Gastrocnemius medialis (tissue), 4 donors: ENCODE results near the gene SDK2. TPM values are rescaled to one million over a fixed set of nuclear protein-coding genes. Genes with fewer than 3 reads are reported as not detected.

ENCODE experiments used
- ATAC-seq, 2 donors: fragments of 150-250 bp; one replicate each; pipeline ENCODE4 v1.9.1; 2016
- DNase-seq, 2 donors: peaks; one replicate each; pipeline ENCODE4 v3.0.0-alpha.2; 2019
- H3K27ac ChIP-seq, 4 donors: fragments of 200-600 bp; sonication (generic); 1 replicate in 1 of 4; 2 replicates in 3 of 4; pipeline ENCODE4 v1.5.1; 2016 to 2018; ENCODE audit warnings: mild to moderate bottlenecking in 2 of 4, moderate library complexity in 1 of 4
- H3K27me3 ChIP-seq, 3 donors: fragments of 200-600 bp; sonication (generic) in 2 of 3; 1 replicate in 1 of 3; 2 replicates in 2 of 3; pipeline versions ENCODE4 v1.5.1 to v1.6.0; 2016 to 2019; ENCODE audit warnings: mild to moderate bottlenecking in 1 of 3, moderate library complexity in 1 of 3
- H3K36me3 ChIP-seq, 2 donors: fragments of 200-600 bp; sonication (generic) in 1 of 2; one replicate each; pipeline ENCODE4 v1.5.1; 2017 to 2018
- H3K4me1 ChIP-seq, 2 donors: fragments of 200-600 bp; sonication (generic) in 1 of 2; one replicate each; pipeline ENCODE4 v1.5.1; 2016 to 2017; ENCODE audit warnings: mild to moderate bottlenecking in 2 of 2
- H3K4me3 ChIP-seq, 4 donors: fragments of 200-600 bp; sonication (generic) in 3 of 4; 1 replicate in 1 of 4; 2 replicates in 3 of 4; pipeline ENCODE4 v1.5.1; 2016 to 2019; ENCODE audit warnings: mild to moderate bottlenecking in 2 of 4
- H3K9me3 ChIP-seq, 3 donors: fragments of 200-600 bp; sonication (generic) in 2 of 3; 1 replicate in 1 of 3; 2 replicates in 2 of 3; pipeline ENCODE4 v1.5.1; 2016 to 2019
- POLR2A ChIP-seq, 2 donors: fragments of 450-650 bp; IDR thresholded peaks; one replicate each; pipeline ENCODE4 v1.6.1; 2017; ENCODE audit warnings: antibody characterized with exemption in 2 of 2, mild to moderate bottlenecking in 2 of 2, moderate library complexity in 2 of 2
- in situ Hi-C, 4 donors: fragments of 200-750 bp; cut with MboI; loops; one replicate each; pipeline versions ENCODE4 v1.15.0 to v1.8.0; 2017; ENCODE audit warnings: low sequenced_read_pairs in 4 of 4
- intact Hi-C: fragments of 100-400 bp; cut with DNase I; formaldehyde crosslinking; loops from one replicate; pipeline ENCODE4 v1.15.1; 2023; ENCODE audit warnings: low total_unique reads
- total RNA-seq, 4 donors: library from RNA; depleted of rRNA; stranded (reverse); fragments of >200 nt; gene quantifications; one replicate each; pipeline versions ENCODE4 v1.1.0 to v1.2.3, GENCODE V29; 2016
- TF ChIP-seq, protein P1 (sequence below), 5 experiments: fragments of 450-650 bp in 3 of 5; fragments of 200-600 bp in 2 of 5; sonication (generic) in 2 of 5; IDR thresholded peaks in 4 of 5; conservative IDR thresholded peaks in 1 of 5; 1 replicate in 4 of 5; 2 replicates in 1 of 5; pipeline ENCODE4 v1.5.1; 2016 to 2019; ENCODE audit warnings: antibody characterized with exemption in 5 of 5, mild to moderate bottlenecking in 3 of 5, moderate library complexity in 3 of 5

SDK2 gene
- total RNA-seq, 4 donors from 2014 or later = 0.02 to 0.31 (median 0.13) TPM

DNA sequence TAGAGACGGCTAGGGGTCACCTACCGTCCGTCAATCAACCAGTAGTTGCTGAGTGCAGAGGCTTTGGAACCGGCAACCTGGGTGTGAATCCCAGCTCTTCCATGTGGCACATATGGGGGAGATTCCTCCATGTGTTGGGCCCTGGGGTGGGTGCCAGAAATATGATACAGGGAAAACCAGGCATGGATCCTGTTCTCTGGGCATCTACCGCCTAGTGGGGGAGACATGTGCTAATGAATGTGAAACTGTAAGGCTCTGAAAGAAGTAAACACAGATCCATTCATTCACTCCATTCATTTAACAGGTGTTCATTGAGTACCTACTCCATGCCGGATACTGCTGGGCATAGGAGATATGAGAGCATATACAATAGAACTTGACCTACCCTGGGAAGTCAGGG, 39.5 kb upstream of the SDK2 start:
- DNase-seq (no peak), ATAC-seq (no peak)
- Histone ChIP-seq H3K27me3 (peaks cover 0 to 3% (median 0%) of the 10 kb centered on the region in 3 donors), H3K4me1 (no peaks in the 10 kb centered on the region), H3K36me3 (no peaks in the 10 kb centered on the region), H3K27ac (no peak overlapping the region), H3K4me3 (no peak overlapping the region), H3K9me3 (no peaks in the 10 kb centered on the region)
- TF ChIP-seq, protein P1, sequence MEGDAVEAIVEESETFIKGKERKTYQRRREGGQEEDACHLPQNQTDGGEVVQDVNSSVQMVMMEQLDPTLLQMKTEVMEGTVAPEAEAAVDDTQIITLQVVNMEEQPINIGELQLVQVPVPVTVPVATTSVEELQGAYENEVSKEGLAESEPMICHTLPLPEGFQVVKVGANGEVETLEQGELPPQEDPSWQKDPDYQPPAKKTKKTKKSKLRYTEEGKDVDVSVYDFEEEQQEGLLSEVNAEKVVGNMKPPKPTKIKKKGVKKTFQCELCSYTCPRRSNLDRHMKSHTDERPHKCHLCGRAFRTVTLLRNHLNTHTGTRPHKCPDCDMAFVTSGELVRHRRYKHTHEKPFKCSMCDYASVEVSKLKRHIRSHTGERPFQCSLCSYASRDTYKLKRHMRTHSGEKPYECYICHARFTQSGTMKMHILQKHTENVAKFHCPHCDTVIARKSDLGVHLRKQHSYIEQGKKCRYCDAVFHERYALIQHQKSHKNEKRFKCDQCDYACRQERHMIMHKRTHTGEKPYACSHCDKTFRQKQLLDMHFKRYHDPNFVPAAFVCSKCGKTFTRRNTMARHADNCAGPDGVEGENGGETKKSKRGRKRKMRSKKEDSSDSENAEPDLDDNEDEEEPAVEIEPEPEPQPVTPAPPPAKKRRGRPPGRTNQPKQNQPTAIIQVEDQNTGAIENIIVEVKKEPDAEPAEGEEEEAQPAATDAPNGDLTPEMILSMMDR (IDR thresholded peaks at IDR 0.05 in 4 of 5, conservative IDR thresholded peaks at IDR 0.05 in 1 of 5) = no peak
- no peak for TF ChIP-seq POLR2A (IDR thresholded peaks at IDR 0.05)
- intact Hi-C loops (loop anchor here (10.0 kb wide), 1 partner anchor 61 kb away; no protein-coding TSS in a partner anchor), in situ Hi-C loops (no loop called here)

DNA sequence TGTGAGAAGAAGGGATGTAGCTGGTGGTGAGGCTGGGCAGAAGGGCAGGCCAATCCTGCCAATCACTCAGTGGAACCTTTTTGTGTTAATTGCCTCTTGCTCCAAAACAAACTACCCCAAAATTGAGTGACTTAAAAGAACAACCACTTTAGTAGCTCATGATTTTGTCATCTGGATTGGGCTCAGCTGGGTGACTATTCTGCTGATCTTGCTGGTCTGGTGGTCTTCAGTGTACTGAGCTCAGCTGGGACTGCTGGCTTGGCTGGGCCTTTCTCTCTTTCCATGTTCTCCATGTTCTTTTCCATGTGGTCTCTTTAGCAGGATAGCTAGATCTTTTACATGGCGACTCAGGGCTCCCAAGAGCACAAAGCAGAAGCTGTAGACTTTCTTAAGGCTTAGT, 37.7 kb upstream of the SDK2 start:
- Histone ChIP-seq H3K27me3 (peaks cover 0 to 3% (median 0%) of the 10 kb centered on the region in 3 donors), H3K36me3 (no peaks in the 10 kb centered on the region), H3K4me3 (no peak overlapping the region), H3K9me3 (no peaks in the 10 kb centered on the region), H3K27ac (no peak overlapping the region), H3K4me1 (no peaks in the 10 kb centered on the region)
- intact Hi-C loops = loop anchor here (10.0 kb wide), 1 partner anchor 63 kb away; no protein-coding TSS in a partner anchor
- TF ChIP-seq POLR2A (IDR thresholded peaks at IDR 0.05) = no peak
- TF ChIP-seq, protein P1 (IDR thresholded peaks at IDR 0.05 in 4 of 5, conservative IDR thresholded peaks at IDR 0.05 in 1 of 5) = no peak
- no peak for DNase-seq
- no peak for ATAC-seq
- in situ Hi-C loops = no loop called here

DNA sequence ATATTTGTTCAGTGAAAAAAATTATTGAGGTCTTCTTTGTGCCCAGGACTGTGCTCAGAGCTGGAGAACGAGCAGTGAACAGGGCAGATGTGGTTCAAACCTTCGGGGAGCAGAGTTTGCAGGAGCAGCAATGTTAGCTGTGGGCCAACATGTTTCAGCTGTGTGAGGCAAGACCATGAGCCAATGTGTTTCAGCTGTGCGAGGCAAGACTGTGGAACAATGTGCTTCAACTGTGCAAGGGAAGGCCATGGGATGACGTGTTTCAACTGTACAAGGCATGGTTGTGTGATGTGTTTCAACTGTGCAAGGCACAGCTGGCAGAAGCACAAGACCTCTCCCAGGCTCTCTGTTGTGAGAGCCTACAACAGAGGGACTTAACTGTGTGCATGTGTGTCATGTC, 35.2 kb upstream of the SDK2 start:
- H3K27ac ChIP-seq = no peak overlapping the region
- H3K27me3 ChIP-seq = peaks cover 0 to 3% (median 0%) of the 10 kb centered on the region in 3 donors
- ATAC-seq (no peak), DNase-seq (no peak)
- H3K4me3 ChIP-seq = no peak overlapping the region
- intact Hi-C loops = no loop called here
- in situ Hi-C loops = no loop called here
- TF ChIP-seq, protein P1 (IDR thresholded peaks at IDR 0.05 in 4 of 5, conservative IDR thresholded peaks at IDR 0.05 in 1 of 5) = no peak
- no peak for TF ChIP-seq POLR2A (IDR thresholded peaks at IDR 0.05)
- no peaks in the 10 kb centered on the region for H3K36me3 ChIP-seq
- H3K9me3 ChIP-seq = no peaks in the 10 kb centered on the region
- H3K4me1 ChIP-seq = no peaks in the 10 kb centered on the region

DNA sequence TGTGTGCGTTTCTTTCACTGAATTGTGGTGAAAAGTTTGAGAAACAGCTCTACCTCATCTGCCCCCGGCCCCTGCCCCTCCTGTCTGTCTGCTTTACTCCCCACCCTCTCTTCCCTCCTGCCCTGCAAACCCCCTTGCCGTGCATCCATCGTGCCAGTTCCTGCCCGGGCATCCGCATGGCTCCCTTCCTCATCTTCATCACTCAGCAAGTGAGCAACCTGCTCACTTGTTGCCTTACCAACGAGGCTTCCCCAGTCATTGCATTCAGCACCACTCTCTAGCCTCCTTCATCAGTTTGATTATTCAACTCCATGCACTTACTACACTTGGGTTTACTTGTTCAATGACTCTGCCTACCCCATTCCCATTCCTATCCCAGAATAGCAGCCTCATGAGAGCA, 34.8 kb upstream of the SDK2 start:
- H3K27ac ChIP-seq = no peak overlapping the region
- H3K9me3 ChIP-seq = no peaks in the 10 kb centered on the region
- no peak for DNase-seq
- no peaks in the 10 kb centered on the region for H3K36me3 ChIP-seq
- no peaks in the 10 kb centered on the region for H3K4me1 ChIP-seq
- no peak overlapping the region for H3K4me3 ChIP-seq
- TF ChIP-seq, protein P1 (IDR thresholded peaks at IDR 0.05 in 4 of 5, conservative IDR thresholded peaks at IDR 0.05 in 1 of 5) = no peak
- TF ChIP-seq POLR2A (IDR thresholded peaks at IDR 0.05) = no peak
- no peaks in the 10 kb centered on the region for H3K27me3 ChIP-seq
- in situ Hi-C loops (no loop called here), intact Hi-C loops (no loop called here)
- no peak for ATAC-seq

DNA sequence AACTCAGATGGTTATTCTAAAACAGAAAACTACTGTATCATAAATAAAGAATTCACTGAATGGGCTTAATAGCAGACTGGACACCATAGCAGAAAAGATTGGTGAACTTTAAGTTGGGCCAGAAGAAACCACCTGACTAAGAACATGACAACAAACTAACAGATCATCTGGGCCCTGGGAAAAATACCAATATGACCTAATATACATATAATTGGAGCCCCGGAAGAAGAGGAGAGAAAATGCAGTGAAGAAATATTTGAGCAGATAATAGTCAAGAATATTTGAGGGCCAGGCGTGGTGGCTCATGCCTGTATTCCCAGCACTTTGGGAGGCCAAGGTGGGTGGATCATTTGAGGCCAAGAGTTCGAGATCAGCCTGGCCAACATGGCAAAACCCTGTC, 25.5 kb upstream of the SDK2 start:
- Histone ChIP-seq H3K4me3 (no peak overlapping the region), H3K27me3 (peaks cover 0 to 3% (median 0%) of the 10 kb centered on the region in 3 donors), H3K27ac (no peak overlapping the region), H3K4me1 (no peaks in the 10 kb centered on the region), H3K36me3 (no peaks in the 10 kb centered on the region), H3K9me3 (no peaks in the 10 kb centered on the region)
- DNase-seq (no peak), ATAC-seq (no peak)
- no peak for TF ChIP-seq POLR2A (IDR thresholded peaks at IDR 0.05)
- TF ChIP-seq, protein P1 (IDR thresholded peaks at IDR 0.05 in 4 of 5, conservative IDR thresholded peaks at IDR 0.05 in 1 of 5) = no peak
- in situ Hi-C loops (loop anchor here in 2 of 4 donors (10.0 to 25.0 kb wide), 2 partner anchors 65 to 93 kb away; no protein-coding TSS in a partner anchor), intact Hi-C loops (no loop called here)
